Measurements from ENCODE around the gene EED.

Gene EED

GRCh38 chr11:86234831-86235461, 9.6 kb upstream of the EED start:
- TF ChIP-seq USF1 (IDR thresholded peaks at IDR 0.05) = no peak
- no peak for TF ChIP-seq EGR1 (IDR thresholded peaks at IDR 0.05)
- TF ChIP-seq MAX (IDR thresholded peaks at IDR 0.05) = no peak
- TF ChIP-seq FOXM1 (IDR thresholded peaks at IDR 0.05; ENCODE audit: borderline replicate concordance, low read depth) = no peak
- no peak for TF ChIP-seq YY1 (IDR thresholded peaks at IDR 0.05; ENCODE audit: low read depth)
- TF ChIP-seq TEAD4 (IDR thresholded peaks at IDR 0.05) = no peak
- TF ChIP-seq TAF1 (IDR thresholded peaks at IDR 0.05; ENCODE audit: low read depth) = no peak

- no peak for TF ChIP-seq CREB1 (IDR thresholded peaks at IDR 0.05; ENCODE audit: low read depth)
- no peak for TF ChIP-seq TAF1 (IDR thresholded peaks at IDR 0.05; ENCODE audit: low read depth)
- TF ChIP-seq CEBPB (IDR thresholded peaks at IDR 0.05) = no peak
- no peak for TF ChIP-seq TEAD4 (IDR thresholded peaks at IDR 0.05)
- no peak for TF ChIP-seq YY1 (IDR thresholded peaks at IDR 0.05; ENCODE audit: low read depth)
These were observed 7.2 kb upstream of the EED start for GRCh38 chr11:86237267-86237804.

GRCh38 chr11:86240164-86240563, 4.4 kb upstream of the EED start:
- TF ChIP-seq EGR1 (IDR thresholded peaks at IDR 0.05) (no peak), RAD21 (IDR thresholded peaks at IDR 0.05; ENCODE audit: low read depth) (no peak), REST (IDR thresholded peaks at IDR 0.05; ENCODE audit: low read depth) (no peak), NFIC (IDR thresholded peaks at IDR 0.05) (no peak), TCF12 (IDR thresholded peaks at IDR 0.05; ENCODE audit: low read depth) (no peak), YY1 (IDR thresholded peaks at IDR 0.05; ENCODE audit: low read depth) (no peak), EP300 (IDR thresholded peaks at IDR 0.05; ENCODE audit: borderline replicate concordance) (no peak), FOXM1 (IDR thresholded peaks at IDR 0.05; ENCODE audit: borderline replicate concordance, low read depth) (no peak), TEAD4 (IDR thresholded peaks at IDR 0.05) (no peak), MAX (IDR thresholded peaks at IDR 0.05) (no peak), CREB1 (IDR thresholded peaks at IDR 0.05; ENCODE audit: low read depth) (no peak), ZBTB7A (IDR thresholded peaks at IDR 0.05; ENCODE audit: low read depth) (no peak), USF1 (IDR thresholded peaks at IDR 0.05) (no peak), TAF1 (IDR thresholded peaks at IDR 0.05; ENCODE audit: low read depth) (no peak), CEBPB (IDR thresholded peaks at IDR 0.05) (no peak)

- TF ChIP-seq CREB1 (IDR thresholded peaks at IDR 0.05; ENCODE audit: low read depth) (no peak), YY1 (IDR thresholded peaks at IDR 0.05; ENCODE audit: low read depth) (no peak), FOXM1 (IDR thresholded peaks at IDR 0.05; ENCODE audit: borderline replicate concordance, low read depth) (no peak), EP300 (IDR thresholded peaks at IDR 0.05; ENCODE audit: borderline replicate concordance) (no peak), TAF1 (IDR thresholded peaks at IDR 0.05; ENCODE audit: low read depth) (no peak), EGR1 (IDR thresholded peaks at IDR 0.05) (no peak)
These were observed 2.5 kb upstream of the EED start for GRCh38 chr11:86241956-86242535.

GRCh38 chr11:86243396-86243795, 1.2 kb upstream of the EED start:
- TF ChIP-seq YY1 (IDR thresholded peaks at IDR 0.05; ENCODE audit: low read depth) (no peak), CREB1 (IDR thresholded peaks at IDR 0.05; ENCODE audit: low read depth) (no peak), NFIC (IDR thresholded peaks at IDR 0.05) (no peak), FOXM1 (IDR thresholded peaks at IDR 0.05; ENCODE audit: borderline replicate concordance, low read depth) (no peak), TCF12 (IDR thresholded peaks at IDR 0.05; ENCODE audit: low read depth) (no peak), USF1 (IDR thresholded peaks at IDR 0.05) (no peak), RAD21 (IDR thresholded peaks at IDR 0.05; ENCODE audit: low read depth) (no peak), CEBPB (IDR thresholded peaks at IDR 0.05) (no peak), EP300 (IDR thresholded peaks at IDR 0.05; ENCODE audit: borderline replicate concordance) (no peak), MAX (IDR thresholded peaks at IDR 0.05) (no peak)

GRCh38 chr11:86244063-86244521, 461 bp upstream of the EED start:
- no peak for TF ChIP-seq RAD21 (IDR thresholded peaks at IDR 0.05; ENCODE audit: low read depth)
- no peak for TF ChIP-seq EGR1 (IDR thresholded peaks at IDR 0.05)
- no peak for TF ChIP-seq CEBPB (IDR thresholded peaks at IDR 0.05)
- no peak for TF ChIP-seq TCF12 (IDR thresholded peaks at IDR 0.05; ENCODE audit: low read depth)
- no peak; the same call in 1 of the 2 replicates for TF ChIP-seq TAF1 (IDR thresholded peaks at IDR 0.05; ENCODE audit: low read depth)
- no peak for TF ChIP-seq FOXM1 (IDR thresholded peaks at IDR 0.05; ENCODE audit: borderline replicate concordance, low read depth)
- no peak for TF ChIP-seq REST (IDR thresholded peaks at IDR 0.05; ENCODE audit: low read depth)
- no peak for TF ChIP-seq MAX (IDR thresholded peaks at IDR 0.05)
- TF ChIP-seq NFIC (IDR thresholded peaks at IDR 0.05) = no peak
- TF ChIP-seq ZBTB7A (IDR thresholded peaks at IDR 0.05; ENCODE audit: low read depth) = no peak
- no peak for TF ChIP-seq YY1 (IDR thresholded peaks at IDR 0.05; ENCODE audit: low read depth)
- no peak for TF ChIP-seq CREB1 (IDR thresholded peaks at IDR 0.05; ENCODE audit: low read depth)
- TF ChIP-seq TEAD4 (IDR thresholded peaks at IDR 0.05) = no peak
- TF ChIP-seq USF1 (IDR thresholded peaks at IDR 0.05) = no peak
- TF ChIP-seq EP300 (IDR thresholded peaks at IDR 0.05; ENCODE audit: borderline replicate concordance) = no peak
